OCI-LY3 (cell line): ENCODE results near the gene FGD3.

Source experiments
- H2AFZ ChIP-seq: fragments of 200-600, 300-600 bp; shearing (Covaris generic); 2 replicates; pipeline ENCODE4 v1.6.0; 2014; ENCODE audit warnings: antibody characterized with exemption, low read depth, low read length
- H3K27ac ChIP-seq: fragments of 200-600, 300-600 bp; sonication (generic); 2 replicates; pipeline ENCODE4 v1.5.1; 2014; ENCODE audit warnings: mild to moderate bottlenecking, low read length, moderate library complexity, mixed read lengths
- H3K27me3 ChIP-seq: fragments of 200-600, 300-600 bp; sonication (generic); 2 replicates; pipeline ENCODE4 v1.6.1; 2014; ENCODE audit warnings: low read depth, low read length, mixed read lengths
- H3K36me3 ChIP-seq: fragments of 200-600, 300-600 bp; sonication (generic); replicated peaks from 2 replicates; pipeline ENCODE3; 2014; ENCODE audit warnings: low read depth, low read length, mixed read lengths
- H3K4me1 ChIP-seq: fragments of 300-600, 200-600 bp; sonication (generic); 2 replicates; pipeline ENCODE4 v1.6.1; 2014; ENCODE audit warnings: low read length, mixed read lengths
- H3K4me2 ChIP-seq: fragments of 200-600, 300-600 bp; sonication (generic); 2 replicates; pipeline ENCODE4 v1.6.1; 2014; ENCODE audit warnings: low read length, mixed read lengths
- H3K4me3 ChIP-seq: fragments of 300-600, 200-600 bp; sonication (generic); 2 replicates; pipeline ENCODE4 v1.5.1; 2014; ENCODE audit warnings: antibody characterized with exemption, mild to moderate bottlenecking, low read length, moderate library complexity
- H3K79me2 ChIP-seq: fragments of 300-600, 200-600 bp; shearing (Covaris generic); 2 replicates; pipeline ENCODE4 v1.6.1; 2014; ENCODE audit warnings: mild to moderate bottlenecking, low read length, mixed read lengths
- H3K9ac ChIP-seq: fragments of 300-600, 200-600 bp; shearing (Covaris generic); 2 replicates; pipeline ENCODE4 v1.6.0; 2014; ENCODE audit warnings: mild to moderate bottlenecking, low read length, moderate library complexity
- H3K9me3 ChIP-seq: fragments of 200-600, 300-600 bp; shearing (Covaris generic); 2 replicates; pipeline ENCODE4 v1.6.1; 2014; ENCODE audit warnings: low read length, mixed read lengths; ENCODE audit not compliant: insufficient read depth
- H4K20me1 ChIP-seq: fragments of 200-600, 300-600 bp; sonication (generic); 2 replicates; pipeline ENCODE4 v1.6.1; 2016; ENCODE audit warnings: low read length, mixed read lengths; ENCODE audit not compliant: insufficient read depth
- CTCF ChIP-seq: fragments of 200-600, 300-600 bp; sonication (generic); IDR thresholded peaks from 2 replicates; pipeline ENCODE4 v1.5.1; 2014; ENCODE audit warnings: antibody characterized with exemption, low read length, low read depth
- EZH2phosphoT487 ChIP-seq: fragments of 200-600 bp; shearing (Covaris generic); IDR thresholded peaks from 2 replicates; pipeline ENCODE4 v1.6.1; 2018; ENCODE audit warnings: antibody characterized with exemption, mixed run types, low read depth

FGD3 gene

DNA sequence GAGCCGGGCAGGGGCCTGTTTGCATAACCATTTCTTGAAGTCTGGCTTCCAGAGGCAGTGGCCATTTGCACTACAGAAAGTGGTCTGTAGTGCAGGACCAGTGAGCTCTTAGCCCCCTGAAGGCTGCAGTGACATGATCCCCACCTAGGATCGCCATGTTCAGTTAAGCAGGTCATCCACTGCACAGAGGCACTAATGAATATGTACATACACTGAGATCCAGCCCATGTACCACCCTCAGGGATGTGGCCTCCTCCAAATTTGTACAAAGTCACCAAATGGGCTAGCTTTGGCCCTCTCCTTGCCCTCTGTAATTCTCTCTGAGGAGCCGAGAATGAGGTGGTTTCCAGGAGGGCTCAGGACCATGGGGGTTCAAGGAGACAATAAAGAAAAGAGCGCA lies 102.9 kb downstream of the FGD3 start:
- H3K4me3 ChIP-seq: no peak overlapping the region
- no peaks in the 10 kb centered on the region for H3K9me3 ChIP-seq
- H4K20me1 ChIP-seq: no peaks in the 10 kb centered on the region
- H3K4me2 ChIP-seq: no peak overlapping the region
- no peaks in the 10 kb centered on the region for H3K79me2 ChIP-seq
- H3K4me1 ChIP-seq: no peaks in the 10 kb centered on the region
- H3K27ac ChIP-seq: no peak overlapping the region
- no peak for TF ChIP-seq EZH2phosphoT487
- no peak for TF ChIP-seq CTCF
- no peak overlapping the region for H2AFZ ChIP-seq
- no peaks in the 10 kb centered on the region for H3K36me3 ChIP-seq
- no peak overlapping the region for H3K9ac ChIP-seq
- H3K27me3 ChIP-seq: no peaks in the 10 kb centered on the region

- no peaks in the 10 kb centered on the region for H3K27me3 ChIP-seq
- no peak overlapping the region for H3K4me3 ChIP-seq
- TF ChIP-seq EZH2phosphoT487: no peak
- TF ChIP-seq CTCF: no peak
- no peak overlapping the region for H3K27ac ChIP-seq
- no peaks in the 10 kb centered on the region for H4K20me1 ChIP-seq
- H2AFZ ChIP-seq: no peak overlapping the region
- H3K4me1 ChIP-seq: no peaks in the 10 kb centered on the region
- H3K4me2 ChIP-seq: no peak overlapping the region
- no peaks in the 10 kb centered on the region for H3K36me3 ChIP-seq
- no peak overlapping the region for H3K9ac ChIP-seq
- no peaks in the 10 kb centered on the region for H3K79me2 ChIP-seq
- no peaks in the 10 kb centered on the region for H3K9me3 ChIP-seq
Measured at GRCh38 chr9:93051680-93052089, 104.4 kb downstream of the FGD3 start.

- H4K20me1 ChIP-seq: no peaks in the 10 kb centered on the region
- H3K4me3 ChIP-seq: no peak overlapping the region
- no peaks in the 10 kb centered on the region for H3K27me3 ChIP-seq
- no peak overlapping the region for H3K9ac ChIP-seq
- no peak overlapping the region for H3K4me2 ChIP-seq
- TF ChIP-seq EZH2phosphoT487: no peak
- TF ChIP-seq CTCF: no peak
- no peaks in the 10 kb centered on the region for H3K36me3 ChIP-seq
- H3K27ac ChIP-seq: no peak overlapping the region
- H3K4me1 ChIP-seq: peaks cover under 1% of the 10 kb centered on the region; the same call in 1 of the 2 replicates
- no peak overlapping the region for H2AFZ ChIP-seq
- no peaks in the 10 kb centered on the region for H3K79me2 ChIP-seq
- H3K9me3 ChIP-seq: no peaks in the 10 kb centered on the region
Measured at GRCh38 chr9:93052791-93053540, 105.6 kb downstream of the FGD3 start.

GRCh38 chr9:93053781-93054331 lies 106.5 kb downstream of the FGD3 start:
- no peak overlapping the region for H3K4me3 ChIP-seq
- no peaks in the 10 kb centered on the region for H3K36me3 ChIP-seq
- H3K9ac ChIP-seq: no peak overlapping the region
- no peaks in the 10 kb centered on the region for H3K9me3 ChIP-seq
- H4K20me1 ChIP-seq: no peaks in the 10 kb centered on the region
- H2AFZ ChIP-seq: no peak overlapping the region
- no peaks in the 10 kb centered on the region for H3K79me2 ChIP-seq
- TF ChIP-seq EZH2phosphoT487 (no peak), CTCF (no peak)
- H3K27me3 ChIP-seq: no peaks in the 10 kb centered on the region
- no peak overlapping the region for H3K4me2 ChIP-seq
- peaks cover 5% of the 10 kb centered on the region for H3K4me1 ChIP-seq
- no peak overlapping the region for H3K27ac ChIP-seq
